NCI-H446 treated with DMSO at 0.1 percent for 48 hours (cell line): Measurements from ENCODE around the gene GJB4.
A peak's percentile ranks its signal among the peaks of the same experiment; 100 is the strongest.
"Not testable (repeated sequence)": the region's sequence is repeated elsewhere in the genome, so short reads cannot be mapped to it uniquely, and the experiment has no call there.

Source experiments
- DNase-seq: peaks from one replicate; lab custom pipeline; 2025; lab: John Stamatoyannopoulos, UW

Gene GJB4

GRCh38 chr1:34759503-34760357 is at the start of gene GJB4:
Gene GJB4 (plus strand): TSS chr1:34759740. CDS start chr1:34761255, 1,515 bp downstream.
- DNase-seq = no peak

- DNase-seq = no peak
Observed at GRCh38 chr1:34710812-34711211, 48.7 kb upstream of the GJB4 start.

DNA sequence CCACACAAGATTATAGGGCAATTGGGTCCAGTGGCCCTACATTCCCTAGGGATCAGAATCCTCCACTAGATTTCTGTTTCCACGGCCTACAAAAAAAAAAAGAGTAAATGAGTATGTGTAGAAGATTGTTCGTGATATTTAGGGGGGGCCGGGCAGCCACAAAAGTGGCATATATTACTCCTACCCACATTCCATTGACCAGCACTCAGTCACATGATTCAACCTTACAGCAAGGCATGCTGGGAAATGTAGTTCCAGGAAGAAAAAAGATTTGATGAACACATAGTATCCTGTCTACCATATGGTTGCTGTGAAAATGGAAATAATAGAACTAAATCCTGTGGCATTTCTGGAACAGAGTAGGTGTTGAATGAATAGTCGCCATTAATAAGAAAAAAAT is 48.1 kb upstream of the GJB4 start:
- no peak for DNase-seq

DNA sequence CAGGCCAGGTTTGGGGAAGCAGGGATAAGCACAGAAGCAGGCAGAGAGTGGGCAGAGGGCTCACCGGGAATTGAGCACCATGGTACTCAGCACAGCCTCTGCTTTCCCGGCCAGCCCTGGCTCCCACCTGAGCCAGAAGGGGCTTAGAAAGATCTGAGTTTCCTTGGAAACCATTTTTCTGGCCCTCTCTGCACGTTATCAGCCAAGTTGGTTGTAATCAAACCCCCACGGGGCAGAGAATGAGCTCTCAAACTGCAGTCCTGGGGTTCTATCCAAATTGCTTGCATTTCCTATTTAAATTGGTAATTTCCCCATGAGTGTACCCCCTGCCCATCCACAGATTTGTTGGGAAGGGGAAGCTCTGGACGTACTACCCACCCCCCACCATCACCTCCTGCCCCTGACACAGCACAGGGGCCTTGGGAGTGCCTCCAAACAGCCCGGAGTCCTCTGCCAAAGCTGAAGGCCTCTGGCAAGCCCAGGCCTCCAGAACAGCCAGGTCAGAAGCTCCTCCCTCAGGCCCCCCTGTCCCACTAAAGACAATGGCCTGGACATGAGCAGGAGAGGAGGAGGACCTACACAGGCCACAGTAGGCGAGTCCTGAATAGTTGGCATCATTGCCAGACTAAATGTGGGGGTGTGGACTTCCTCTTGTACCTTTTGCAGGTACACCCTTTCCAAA is 47.4 kb upstream of the GJB4 start:
- no peak for DNase-seq

DNA sequence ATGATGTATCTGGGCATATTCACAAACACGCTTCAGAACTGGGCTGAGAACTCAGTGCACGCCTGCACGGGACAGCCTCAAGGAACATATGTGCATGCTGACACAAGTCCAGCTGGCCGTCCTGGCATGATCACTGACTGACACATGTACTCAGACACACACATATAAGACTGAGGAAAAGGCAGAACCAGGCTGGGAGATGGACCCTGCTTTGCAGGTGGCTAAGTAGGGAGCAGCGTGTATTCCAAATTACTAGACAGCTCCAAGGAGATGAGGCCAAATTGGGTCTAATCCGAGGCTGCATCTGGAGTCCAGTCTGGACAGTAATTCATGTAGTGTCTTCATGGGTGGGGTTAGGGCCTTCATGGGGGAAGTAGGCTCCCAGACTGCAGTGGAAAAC is 46.1 kb upstream of the GJB4 start:
- no peak for DNase-seq

- no peak for DNase-seq
Observed at GRCh38 chr1:34714386-34714785, 45.2 kb upstream of the GJB4 start.

DNA sequence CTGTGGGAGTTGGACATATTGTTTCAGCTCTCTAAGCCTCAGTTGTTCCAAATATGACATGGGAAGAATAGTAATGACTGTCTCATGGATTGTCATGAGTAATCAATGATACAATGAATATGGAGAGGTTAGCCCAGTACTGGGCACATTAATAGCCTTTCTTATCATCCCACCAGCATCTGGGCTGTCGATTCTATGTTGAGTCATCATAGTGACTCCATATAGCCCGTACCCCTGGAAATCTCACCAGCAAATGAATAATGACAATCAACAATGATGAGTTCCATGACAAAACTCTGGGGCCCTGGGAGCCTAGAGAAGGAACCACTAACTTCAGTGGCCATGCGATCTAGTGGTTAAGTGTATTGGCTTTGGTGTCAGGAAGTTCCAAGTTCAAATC is 44.4 kb upstream of the GJB4 start:
- no peak for DNase-seq

DNA sequence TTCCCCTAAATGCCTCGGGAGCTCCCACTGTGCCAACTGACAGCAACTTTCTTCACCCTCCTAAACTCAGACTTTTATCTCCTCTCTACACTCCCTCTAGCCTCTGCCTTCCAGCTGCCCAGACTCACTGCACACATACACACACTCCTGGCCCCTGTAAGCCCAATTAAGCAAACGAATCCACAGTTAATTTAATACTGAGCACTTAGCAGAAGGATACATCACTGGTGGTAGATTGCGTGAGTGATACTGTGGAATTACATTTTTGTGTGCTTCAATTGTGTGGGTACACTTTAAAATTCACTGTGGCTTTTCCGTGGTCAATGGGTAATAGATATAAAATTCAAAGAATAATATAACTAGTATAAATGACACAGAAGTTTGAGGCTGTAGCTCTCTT is 38.3 kb upstream of the GJB4 start:
- no peak for DNase-seq

- DNase-seq = no peak
Observed at GRCh38 chr1:34721646-34722355, 37.7 kb upstream of the GJB4 start.

- no peak for DNase-seq
Observed at GRCh38 chr1:34726861-34727260, 32.7 kb upstream of the GJB4 start.

DNA sequence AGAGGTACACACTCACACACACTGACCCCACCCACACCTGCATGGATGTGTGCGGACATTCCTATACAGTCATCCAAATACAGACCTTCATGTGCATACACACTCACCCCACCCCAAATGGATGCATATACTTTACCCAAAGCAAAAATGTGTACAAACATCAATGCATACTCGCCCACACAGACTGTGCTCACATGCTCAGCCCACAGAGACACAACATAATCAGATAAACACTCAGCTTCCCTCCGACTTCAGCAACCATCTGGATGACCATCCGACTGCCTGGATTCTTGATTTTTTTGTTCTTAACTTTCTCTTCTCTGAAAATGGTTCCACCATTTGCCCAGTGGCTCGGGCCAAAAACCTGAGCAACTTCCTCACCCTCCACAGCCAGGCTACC is 29.1 kb upstream of the GJB4 start:
- DNase-seq = no peak

GRCh38 chr1:34732831-34733230 is 26.7 kb upstream of the GJB4 start:
- DNase-seq = not testable (repeated sequence)

GRCh38 chr1:34736692-34737091 is 22.8 kb upstream of the GJB4 start:
- no peak for DNase-seq

DNA sequence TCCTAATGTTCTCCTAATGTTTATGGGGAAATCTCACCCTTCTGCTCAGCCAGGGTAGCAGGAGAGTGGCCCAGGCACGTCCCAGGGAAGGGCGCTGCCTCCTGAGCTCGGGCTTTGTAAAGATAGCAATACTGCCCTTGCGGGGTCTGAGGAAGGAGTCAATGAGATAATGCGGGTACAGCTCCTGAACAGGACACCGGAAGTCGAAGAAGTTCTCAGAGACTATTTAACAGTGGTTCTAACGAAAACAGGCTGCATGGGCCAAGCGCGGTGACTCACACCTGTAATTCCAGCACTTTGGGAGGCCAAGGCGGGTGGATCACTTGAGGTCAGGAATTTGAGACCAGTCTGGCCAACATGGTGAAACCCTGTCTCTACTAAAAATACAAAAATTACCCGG is 22.3 kb upstream of the GJB4 start:
- DNase-seq = not testable (repeated sequence)

DNA sequence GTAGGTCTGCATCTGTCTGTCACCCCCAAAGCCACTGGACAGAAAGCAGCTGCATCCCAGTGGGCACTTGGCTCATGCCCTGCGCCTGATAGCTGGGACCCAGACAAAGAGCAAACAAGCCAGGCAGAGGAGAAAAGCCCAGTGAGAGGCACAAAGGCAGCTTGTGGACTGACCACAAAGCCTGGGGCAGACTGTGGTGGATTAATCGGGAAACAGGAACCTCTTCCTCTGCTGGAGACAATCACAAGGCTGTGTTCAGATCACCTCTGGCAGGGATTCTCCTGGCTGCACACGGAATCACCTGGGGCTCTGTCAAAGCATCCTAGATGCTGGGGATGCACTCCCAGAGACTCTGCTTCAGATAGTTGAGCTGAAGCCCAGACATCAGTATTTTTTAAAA is 19.9 kb upstream of the GJB4 start:
- no peak for DNase-seq

- DNase-seq = no peak
Observed at GRCh38 chr1:34740161-34740868, 19.2 kb upstream of the GJB4 start.

DNA sequence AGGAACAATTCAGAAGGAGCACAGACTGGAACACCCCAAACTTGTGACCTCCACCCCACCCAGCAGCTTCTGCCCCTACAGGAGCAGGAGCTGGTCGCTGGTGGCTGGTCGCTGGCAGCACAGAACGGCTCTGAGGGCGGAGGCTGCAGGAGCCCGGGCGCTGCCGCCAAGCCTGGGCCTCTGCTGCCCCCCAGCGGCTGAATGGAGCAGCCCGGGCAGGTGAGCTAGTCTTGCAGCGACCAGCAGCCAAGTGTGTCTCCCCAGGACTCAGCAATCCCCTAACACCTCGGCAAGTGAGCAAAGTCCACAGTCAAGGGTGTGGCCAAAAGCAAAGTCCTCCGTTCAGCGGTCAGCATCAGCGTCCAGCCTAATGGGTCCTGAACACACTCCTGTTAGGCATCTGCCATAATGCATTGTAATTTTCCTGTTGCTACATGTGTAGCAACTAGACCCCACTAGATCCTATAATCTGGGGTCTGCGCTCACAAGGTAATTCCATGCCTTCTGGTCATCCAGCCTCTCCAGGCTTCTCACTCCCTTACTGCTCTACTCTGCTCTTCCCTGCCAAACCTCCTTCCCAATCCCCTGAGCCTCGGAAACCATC is 16.8 kb upstream of the GJB4 start:
- peak; percentile 15 for DNase-seq

- DNase-seq = no peak
Observed at GRCh38 chr1:34743775-34744174, 15.8 kb upstream of the GJB4 start.

- DNase-seq = no peak
Observed at GRCh38 chr1:34744851-34745250, 14.7 kb upstream of the GJB4 start.

DNA sequence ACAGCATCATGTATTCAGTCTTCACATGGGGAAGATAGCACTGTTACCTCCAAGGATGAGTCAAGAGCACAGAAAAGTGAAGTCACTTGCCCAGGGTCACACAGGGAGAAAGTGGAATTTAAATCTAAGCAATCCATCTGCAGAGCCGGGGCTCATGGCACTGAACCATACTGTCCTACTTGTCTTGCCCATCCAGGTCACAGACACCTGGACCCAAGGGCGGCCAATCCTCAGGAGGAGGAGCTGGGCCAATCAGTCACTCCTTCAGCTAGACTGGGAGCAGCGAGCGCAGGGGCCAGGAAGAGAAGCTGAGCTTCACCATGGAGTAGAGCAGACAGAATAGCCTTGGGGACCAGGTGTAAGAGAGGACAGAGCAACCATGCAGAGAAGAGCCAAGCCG is 13.9 kb upstream of the GJB4 start:
- DNase-seq = no peak

DNA sequence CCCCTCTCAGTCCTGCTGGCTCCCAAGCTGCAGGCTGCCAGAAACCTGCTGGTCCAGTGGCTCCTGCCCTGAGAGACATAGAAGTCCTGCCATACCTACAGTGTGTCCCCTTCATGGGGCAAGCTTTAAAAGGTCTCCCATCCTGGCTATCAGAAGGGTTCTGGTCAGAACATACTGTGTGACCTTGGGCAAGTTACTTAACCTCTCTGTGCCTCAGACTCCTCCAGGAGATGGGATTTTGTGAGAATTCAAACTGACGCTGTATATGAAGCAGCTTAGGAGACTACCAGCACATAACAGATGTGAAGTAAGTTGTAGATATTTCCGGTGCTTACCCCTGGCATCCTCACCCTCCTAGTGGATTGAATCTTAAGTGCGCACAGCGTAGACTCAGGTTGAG is 13.4 kb upstream of the GJB4 start:
- DNase-seq = no peak
